A204.1 (cell line): ENCODE data around the gene TENM3.

Experiments used
- FAIRE-seq: peaks from 2 replicates; lab custom pipeline; 2012; peaks lifted over from hg19 to GRCh38; lab: Jason Lieb, UNC

Gene TENM3

DNA sequence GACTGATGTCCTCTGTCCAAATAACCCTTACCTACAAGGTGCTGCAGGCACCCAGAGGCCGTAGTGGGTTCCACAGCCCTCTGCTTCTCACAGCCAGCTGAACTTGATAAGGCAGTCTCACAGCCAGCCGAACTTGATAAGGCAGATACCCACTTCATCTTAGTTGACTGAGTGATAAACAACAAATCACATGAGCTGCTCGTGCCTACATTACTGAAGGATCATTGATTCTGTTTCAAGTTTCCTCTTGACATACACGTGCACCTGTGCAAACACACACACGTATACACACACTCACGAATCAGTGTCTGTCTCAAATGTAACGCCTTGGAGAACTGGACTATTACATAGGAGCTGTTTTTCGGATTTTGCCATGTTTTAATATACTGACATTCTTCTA is 397.7 kb downstream of the TENM3 start:
- FAIRE-seq: no peak

DNA sequence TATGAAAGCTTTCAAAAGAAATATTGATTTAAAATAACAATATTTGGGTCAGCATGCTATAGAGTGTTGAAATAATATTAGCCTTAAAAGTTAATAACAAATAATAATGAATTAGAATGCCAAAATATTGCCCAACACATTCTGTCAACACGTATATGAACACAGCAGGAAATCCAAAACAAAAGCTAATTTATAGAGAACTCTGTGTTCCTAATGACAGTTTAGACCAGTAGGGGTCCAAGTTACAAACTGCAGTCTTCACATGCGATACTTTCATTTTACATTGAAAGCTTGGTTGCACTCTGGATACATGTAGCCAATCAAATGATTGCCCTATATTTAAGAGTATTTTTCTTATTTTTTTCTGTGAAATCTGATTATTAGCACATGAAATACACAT is 399.6 kb downstream of the TENM3 start:
- FAIRE-seq: no peak

DNA sequence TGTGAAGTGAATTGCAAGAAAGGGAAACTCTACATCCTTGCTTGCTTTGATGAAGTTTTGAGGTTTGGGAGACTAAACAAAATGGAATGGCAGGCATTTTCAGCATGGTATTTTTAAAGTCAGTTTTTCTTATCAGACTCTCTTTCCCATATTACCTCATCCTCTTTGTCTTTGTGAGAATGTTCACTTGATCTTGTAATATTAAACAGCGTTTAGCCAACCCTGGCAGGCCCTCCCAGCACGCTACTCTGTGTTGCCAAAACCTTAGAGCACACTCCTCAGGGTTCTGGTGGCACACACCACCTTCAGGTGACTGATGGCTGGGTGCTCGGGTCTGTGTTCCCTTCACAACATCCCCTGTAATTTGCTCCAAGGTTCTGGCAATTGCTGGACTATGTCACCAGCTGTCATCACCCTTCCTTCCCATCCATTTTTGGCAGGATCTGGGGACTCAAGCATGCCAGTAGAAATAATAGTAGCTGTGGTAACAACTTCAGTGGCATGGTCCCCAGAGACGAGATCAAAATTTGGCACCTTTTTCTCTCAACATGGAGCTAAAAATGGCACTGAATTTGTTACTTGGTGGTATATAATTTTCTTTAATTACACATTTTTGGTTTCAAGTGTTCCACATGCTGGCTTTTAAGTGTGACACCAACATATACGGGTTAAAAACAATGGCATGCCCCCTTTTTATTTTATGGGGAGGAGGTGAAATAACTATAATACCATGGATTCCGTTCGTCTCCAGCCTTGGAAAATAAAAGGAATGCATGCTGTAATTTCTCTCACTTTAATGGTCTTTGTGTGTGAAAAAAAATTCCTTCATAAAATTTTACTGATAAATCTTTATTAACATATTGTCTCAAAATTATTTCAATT is 400.8 kb downstream of the TENM3 start:
- no peak for FAIRE-seq

DNA sequence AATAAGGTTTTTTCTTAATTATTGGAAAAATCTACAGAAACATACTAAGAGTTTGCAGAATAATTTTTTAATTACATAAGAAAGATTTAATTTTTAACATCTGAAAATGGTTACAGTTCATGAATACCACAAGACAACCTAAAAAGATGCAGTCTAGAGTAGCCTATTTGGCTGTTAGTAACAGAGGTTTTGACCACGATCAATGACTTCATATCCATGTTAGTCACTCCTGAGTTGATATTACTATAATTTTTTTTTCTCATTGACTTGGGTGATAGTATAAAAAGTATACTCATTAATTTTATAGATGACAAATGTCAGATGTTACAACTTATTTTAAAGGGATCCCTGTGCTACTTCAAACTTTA is 401.5 kb downstream of the TENM3 start:
- no peak for FAIRE-seq

DNA sequence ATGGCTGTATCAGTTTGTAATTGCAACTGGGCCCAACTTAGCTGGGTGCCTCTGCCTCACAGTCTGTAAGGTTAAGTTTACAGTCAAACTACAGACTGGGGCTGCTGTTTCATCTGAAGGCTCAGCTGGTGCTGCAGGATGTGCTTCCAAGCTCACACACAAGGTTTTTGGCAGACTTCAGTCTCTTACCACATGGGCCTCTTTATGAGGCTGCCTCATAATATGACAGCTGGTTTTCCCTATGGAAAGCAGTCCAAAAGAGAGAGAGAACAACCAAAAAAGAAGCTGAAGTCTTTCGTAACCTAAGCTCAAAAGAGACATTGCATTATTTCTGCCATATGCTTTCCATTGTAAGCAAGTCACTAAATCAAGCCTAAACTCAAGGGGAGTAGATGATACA is 402.3 kb downstream of the TENM3 start:
- FAIRE-seq: no peak

DNA sequence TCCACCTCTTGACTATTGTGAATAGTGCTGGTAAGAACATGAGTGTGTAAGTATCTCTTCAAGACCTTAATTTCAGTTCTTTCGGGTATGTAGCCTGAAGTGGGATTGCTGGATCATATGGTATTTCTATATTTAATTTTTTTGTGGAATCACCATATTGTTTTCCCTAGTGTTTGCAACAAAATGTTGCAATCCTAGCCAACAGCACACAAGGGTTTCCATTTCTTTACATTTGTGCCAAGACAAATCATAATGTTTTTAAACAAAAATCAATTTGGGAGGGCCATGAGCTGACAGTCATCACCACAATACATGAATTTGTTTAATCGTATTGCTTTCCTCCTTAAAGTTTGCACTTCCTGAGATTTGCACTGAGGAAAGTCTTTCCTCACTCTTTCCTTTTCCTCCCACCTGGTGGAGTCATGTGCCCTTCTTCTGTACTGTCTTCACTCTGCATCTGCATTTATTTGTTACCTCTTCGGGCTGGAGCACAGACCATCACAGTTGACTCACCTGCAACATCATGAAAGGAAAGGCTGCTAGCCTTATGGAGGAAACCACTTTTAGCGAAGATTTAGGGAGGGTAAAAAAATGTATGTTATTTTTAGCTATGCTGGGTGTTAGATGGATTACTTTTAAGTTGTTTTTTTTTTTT is 404.6 kb downstream of the TENM3 start:
- FAIRE-seq: no peak

DNA sequence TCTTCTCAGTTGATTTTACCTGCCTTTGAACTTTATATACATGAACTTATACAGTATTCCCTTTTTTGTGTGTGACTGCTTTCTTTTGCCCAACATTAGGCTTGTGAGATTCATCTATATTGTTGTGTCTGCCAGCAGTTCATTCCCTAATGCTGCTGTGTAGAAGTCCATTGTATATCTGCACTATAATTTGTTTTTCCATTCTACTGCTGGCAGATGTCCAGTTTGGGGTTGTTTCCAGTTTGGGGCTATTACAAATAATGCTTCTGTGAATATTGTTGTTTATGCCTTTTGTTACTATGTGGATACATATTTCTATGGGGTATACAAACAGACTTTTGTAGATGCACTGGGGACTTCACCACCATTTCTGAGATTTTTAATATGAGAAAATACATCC is 405.6 kb downstream of the TENM3 start:
- no peak for FAIRE-seq

DNA sequence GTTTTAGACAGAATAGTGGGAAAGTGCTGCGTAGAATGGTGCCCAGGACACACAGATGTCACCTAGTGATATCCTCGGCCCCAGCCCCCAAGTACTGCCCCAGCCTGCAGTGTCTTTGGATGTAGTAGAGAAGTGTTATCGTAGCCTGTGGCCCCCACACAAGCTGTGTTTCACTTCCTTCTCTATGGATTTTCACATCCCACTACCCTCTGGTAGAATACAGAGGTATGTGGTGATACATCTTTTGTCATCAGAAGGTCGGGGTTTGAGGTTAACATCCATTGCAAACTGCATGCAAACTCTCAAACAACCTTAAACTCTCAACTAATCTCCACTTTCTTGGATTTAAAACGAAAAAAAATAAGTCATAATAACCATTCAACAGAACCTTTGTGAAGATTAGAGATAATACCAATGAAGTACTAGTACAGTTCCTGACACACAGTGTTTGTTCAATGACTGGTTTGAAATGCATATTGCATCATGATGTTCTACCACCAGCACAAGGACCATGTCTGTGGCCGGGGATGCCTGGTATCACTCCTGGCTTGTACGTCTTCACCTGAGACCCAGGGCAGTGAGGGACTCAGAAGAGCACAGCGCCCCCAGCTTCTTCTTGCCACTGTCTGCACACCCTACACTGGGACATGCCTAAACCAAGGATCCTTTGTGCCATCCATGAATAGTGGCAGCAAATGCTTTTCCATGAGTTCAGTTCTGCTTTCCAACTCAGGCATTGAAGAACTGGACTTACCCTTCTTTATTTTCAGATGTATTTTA is 406.7 kb downstream of the TENM3 start:
- FAIRE-seq: no peak

DNA sequence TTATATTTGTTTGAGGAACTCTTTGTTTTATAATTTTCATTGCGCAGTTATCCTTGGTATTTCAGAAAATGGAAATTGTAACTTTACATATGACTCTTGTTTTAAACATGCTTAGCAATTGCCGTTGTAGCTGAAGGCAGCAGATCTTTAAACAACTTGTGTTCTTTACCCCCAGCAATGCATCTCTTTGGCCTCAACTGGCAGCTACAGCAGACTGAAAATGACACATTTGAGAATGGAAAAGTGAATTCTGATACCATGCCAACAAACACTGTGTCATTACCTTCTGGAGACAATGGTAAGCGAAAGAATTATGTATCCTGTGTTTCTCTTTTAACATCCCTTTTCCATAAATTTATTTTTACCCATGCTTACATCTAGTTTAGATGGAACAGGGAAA is 410.4 kb downstream of the TENM3 start:
- no peak for FAIRE-seq

DNA sequence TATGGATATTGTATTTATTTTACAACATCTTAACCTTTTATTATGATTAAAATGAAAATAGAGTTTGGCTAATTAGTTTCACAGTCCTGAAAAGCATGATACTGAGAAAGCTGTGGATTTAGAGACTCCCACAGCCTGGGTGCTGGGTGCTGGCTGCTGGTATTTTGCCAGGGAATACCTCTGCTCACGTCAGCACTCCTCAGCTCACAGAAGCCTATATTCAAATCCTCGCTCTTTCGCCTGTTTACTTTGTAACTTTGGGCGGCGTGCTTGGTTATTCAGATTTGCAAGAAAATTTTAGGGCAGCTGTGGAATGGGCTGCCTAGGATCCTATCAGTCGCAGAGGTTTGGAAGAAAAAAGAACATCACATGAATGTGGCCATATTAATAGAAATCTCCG is 412.1 kb downstream of the TENM3 start:
- FAIRE-seq: no peak

DNA sequence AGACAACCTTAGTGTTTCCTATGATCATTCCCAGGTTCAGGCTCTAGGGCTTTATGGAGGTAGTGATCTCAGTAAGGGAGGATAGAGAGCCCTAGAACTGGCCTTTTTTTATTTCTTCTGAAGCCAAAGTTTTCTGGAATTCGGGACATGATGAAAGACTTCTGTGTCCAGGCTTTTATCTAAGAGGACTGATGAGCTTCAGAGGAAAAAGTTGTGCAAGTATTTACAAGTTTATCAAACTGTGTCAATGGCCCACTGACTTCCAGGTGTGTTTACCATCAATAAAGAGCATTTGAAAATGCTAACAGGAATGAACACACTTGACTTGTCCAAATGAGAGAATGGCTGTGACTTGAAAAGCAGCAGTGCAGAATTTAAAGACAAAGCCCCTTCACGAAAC is 419.3 kb downstream of the TENM3 start:
- no peak for FAIRE-seq

DNA sequence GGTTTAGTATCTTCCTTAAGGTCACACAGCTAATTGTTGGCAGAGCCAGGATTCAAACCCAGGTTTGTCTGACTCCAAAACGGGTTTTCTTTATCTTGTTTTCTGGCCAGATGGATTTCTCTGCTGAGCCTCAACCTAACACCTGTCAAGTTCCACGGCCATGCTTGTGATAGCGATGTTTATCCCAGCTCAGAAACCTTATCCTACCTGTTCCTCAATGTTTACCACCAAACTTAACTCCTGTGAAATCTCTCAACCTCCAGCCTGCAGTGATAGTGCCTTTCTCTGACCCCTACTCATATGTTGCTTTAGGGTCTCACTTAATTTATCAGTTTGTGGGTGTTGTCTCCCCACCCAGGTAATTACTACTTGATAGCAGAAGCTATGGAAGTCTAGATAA is 428.0 kb downstream of the TENM3 start:
- no peak for FAIRE-seq

DNA sequence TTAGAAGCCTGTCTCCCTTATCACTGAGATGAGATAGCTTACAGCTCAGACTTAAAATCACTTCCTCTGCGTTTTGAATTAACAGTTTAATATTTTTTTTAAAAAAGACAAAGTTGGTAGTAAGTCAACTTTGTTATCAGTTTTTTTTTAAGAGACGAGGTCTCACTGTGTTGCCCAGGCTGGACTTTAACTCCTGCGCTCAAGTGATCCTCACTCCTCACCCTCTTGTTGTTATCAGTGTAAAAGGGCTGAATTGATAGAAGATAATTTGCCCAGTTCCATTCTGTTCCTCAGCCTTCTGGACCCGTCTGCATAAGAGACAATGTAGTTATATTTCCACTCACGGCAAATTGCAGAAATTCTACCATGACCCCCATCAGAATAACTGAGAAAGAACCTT is 428.5 kb downstream of the TENM3 start:
- FAIRE-seq: no peak

DNA sequence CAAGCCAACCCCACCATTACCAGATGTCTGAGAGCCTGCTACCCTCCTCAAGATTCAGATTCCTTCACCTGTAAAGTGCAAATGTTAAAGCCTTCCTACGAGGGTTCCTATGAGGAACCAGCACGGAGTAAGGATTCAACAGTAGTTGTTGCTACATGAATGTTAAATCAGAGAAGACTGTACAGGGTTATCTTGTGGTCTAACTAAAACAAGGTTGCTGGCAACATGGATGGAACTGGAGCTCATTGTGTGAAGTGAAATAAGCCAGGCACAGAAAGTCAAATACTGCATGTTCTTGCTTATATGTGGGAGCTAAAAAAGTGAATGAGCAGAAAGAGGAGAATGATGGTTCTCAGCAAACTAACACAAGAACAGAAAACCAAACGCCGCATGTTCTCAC is 435.4 kb downstream of the TENM3 start:
- FAIRE-seq: no peak

DNA sequence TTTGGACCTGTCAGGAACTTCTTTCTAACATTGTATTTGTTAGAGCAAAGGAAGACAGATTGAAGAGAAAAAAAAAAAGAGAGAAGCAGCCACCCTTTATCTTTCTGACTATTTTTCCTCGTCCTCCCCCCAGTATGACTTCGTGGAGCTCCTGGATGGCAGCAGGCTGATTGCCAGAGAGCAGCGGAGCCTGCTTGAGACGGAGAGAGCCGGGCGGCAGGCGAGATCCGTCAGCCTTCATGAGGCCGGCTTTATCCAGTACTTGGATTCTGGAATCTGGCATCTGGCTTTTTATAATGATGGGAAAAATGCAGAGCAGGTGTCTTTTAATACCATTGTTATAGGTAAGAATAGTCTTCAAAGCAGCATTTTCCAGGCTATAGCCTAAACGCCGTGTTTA is 436.3 kb downstream of the TENM3 start:
- no peak for FAIRE-seq

DNA sequence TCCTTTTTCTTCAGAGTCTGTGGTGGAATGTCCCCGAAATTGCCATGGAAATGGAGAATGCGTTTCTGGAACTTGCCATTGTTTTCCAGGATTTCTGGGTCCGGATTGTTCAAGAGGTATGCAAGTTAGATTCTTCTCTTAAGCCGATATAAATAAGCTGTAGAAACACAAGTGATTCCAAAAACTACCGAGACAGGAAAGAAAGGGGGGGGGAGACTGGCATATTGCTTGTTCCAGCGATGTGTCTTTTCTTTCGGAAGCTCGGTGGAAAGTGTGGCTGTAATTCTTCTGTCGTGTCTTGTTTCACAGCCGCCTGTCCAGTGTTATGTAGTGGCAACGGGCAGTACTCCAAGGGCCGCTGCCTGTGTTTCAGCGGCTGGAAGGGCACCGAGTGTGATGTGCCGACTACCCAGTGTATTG is 437.0 kb downstream of the TENM3 start:
- FAIRE-seq: no peak

DNA sequence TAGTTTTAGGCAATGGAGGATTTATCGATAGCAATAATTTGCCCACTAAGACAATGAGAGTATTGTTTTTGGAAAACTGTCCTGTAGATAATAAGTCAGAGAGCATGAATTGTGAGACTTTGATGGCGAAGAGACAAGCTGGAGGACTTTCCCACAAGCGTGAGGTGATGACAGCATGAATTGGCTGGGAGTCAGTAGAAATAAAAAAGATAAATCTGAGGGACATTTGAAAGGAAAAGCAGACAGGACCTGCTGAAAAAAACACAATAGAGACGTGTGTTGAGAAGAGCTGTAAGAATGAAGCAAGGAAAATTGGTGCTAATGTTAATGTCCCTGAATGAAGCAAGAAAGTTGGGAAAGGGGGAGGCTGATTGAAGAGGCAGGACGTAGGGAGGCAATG is 440.5 kb downstream of the TENM3 start:
- no peak for FAIRE-seq

DNA sequence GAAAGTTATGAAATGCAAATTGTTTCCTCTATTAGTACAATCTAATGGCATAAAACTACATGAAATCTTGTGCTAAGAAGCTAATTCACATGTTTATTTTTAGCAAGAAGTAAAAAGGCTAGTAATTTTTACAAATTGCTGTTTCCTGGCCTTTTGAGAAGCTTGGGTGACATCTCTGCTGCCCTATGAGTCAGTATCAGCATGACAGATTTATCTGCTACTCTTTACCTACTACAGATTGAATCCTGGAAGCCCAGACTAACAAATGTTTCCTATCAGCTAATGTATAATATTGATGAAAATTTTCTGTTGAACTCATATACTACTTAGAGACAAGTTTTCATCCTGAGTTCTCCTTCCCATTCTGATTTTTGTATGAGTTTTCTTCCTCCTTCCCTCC is 441.6 kb downstream of the TENM3 start:
- no peak for FAIRE-seq

DNA sequence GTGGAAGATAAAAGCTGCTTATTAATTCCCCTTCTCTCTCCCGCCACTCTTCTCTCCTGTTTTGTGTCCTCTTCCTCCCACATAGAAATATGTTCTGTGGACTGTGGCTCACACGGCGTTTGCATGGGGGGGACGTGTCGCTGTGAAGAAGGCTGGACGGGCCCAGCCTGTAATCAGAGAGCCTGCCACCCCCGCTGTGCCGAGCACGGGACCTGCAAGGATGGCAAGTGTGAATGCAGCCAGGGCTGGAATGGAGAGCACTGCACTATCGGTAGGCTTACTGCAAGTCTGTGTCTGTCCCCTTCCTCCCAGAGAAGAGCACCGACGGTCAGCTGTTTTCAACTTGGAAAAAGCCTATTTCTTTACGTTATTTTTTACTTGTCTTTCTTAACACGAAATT is 444.9 kb downstream of the TENM3 start:
- no peak for FAIRE-seq

DNA sequence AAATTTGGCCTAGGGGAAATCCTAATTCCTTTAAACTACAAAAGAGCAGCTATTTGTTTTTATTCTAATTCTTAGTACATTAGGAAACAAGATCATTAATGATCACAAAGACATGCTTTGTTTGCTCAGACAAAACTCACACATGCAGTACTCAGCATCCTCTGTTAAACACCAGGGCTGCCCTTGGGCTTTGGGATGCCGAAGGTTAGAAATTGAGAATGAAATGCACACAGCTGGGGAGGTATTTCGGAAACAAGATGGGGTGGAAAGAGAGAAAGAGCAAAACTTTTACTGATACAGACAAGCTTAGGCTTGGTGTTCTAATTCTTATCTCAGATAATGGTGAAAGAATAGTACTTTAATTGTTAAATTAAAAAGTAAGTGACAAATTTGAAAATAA is 451.3 kb downstream of the TENM3 start:
- no peak for FAIRE-seq

DNA sequence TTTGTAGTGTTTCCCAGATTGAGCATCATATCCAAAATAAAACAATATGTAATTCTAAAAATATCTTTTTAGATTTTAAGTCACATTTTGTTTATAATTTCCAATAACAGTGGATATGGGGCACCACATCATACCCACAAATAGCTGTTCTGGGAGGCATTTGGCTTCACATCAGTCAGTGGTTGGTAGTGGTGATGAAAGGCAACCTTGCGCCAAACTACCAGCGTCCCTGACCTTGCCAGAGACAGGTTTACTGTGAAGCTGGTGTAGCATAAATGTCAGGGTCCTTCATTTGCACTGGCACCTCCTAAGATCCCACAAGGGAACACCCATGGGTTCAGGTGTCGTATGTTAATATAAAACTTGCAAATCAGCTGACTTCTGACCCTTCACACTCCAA is 451.8 kb downstream of the TENM3 start:
- no peak for FAIRE-seq

DNA sequence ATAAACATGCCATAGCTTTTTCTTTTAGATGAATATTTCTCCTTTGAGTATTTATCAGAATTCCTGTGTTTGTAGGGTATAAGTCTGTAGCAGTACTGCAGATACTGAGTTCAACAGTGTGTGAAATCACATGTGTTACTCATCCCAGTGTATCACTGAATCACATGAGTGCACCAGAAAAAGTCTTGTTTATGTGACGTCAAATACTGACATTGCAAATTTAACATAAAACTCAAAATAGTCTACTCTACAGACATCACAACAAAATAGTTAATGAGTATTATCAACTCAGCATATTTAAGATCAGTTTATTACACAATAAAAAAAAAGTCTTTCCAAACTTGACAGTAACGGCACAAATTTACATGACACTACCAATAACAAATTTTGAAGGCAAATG is 452.6 kb downstream of the TENM3 start:
- FAIRE-seq: no peak

DNA sequence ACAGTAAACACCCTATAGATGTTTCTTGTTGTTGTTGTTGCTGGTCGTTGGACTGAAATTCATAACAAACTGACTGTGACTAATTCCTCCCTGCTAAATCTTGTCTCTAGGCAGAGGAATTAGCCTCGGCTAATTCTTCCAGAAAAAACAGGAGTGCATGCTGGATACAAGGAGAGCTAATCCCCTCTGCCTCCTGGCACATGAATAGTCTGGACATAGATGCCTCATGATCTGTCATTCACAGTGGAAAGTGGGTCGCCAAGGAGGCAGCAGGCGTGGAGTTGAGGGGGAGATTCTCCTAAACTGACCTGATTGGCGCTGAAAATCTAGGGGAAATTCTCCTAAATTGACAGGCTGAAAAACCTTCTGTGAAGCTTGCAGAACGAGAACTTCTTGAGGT is 453.9 kb downstream of the TENM3 start:
- FAIRE-seq: no peak
